SKM-1 treated with dmso at 0.1 percent for 144 hours (cell line): ENCODE measurements around the gene ZDHHC5.
"Not testable (repeated sequence)": the region's sequence is repeated elsewhere in the genome, so short reads cannot be mapped to it uniquely, and the experiment has no call there.

ENCODE experiments used
- DNase-seq: peaks from one replicate; lab custom pipeline; 2025; ENCODE audit not compliant: unreplicated experiment; lab: John Stamatoyannopoulos, UW

ZDHHC5 gene

GRCh38 chr11:57663975-57664374 lies 3.9 kb upstream of the ZDHHC5 start:
- DNase-seq: no peak

GRCh38 chr11:57667117-57667735 lies 688 bp upstream of the ZDHHC5 start:
- DNase-seq: peak; percentile 97

GRCh38 chr11:57668434-57668782 lies 494 bp downstream of the ZDHHC5 start:
- DNase-seq: peak; percentile 16

- no peak for DNase-seq
Measured at GRCh38 chr11:57674251-57674650, 6.3 kb downstream of the ZDHHC5 start.

- no peak for DNase-seq
Measured at GRCh38 chr11:57675176-57675941, 7.4 kb downstream of the ZDHHC5 start.

GRCh38 chr11:57679396-57679795 lies 11.5 kb downstream of the ZDHHC5 start:
- no peak for DNase-seq

GRCh38 chr11:57680552-57680874 lies 12.6 kb downstream of the ZDHHC5 start:
- DNase-seq: no peak

GRCh38 chr11:57681168-57681567 lies 13.3 kb downstream of the ZDHHC5 start:
- no peak for DNase-seq

GRCh38 chr11:57690474-57690873 lies 22.6 kb downstream of the ZDHHC5 start:
- not testable (repeated sequence) for DNase-seq

- DNase-seq: no peak
Measured at GRCh38 chr11:57698843-57699365, 31.0 kb downstream of the ZDHHC5 start.

- DNase-seq: no peak
Measured at GRCh38 chr11:57699813-57700212, 31.9 kb downstream of the ZDHHC5 start.

- DNase-seq: no peak
Measured at GRCh38 chr11:57700425-57700824, 32.5 kb downstream of the ZDHHC5 start.

GRCh38 chr11:57703341-57703740 lies 35.4 kb downstream of the ZDHHC5 start:
- DNase-seq: no peak

- DNase-seq: no peak
Measured at GRCh38 chr11:57704932-57705331, 37.0 kb downstream of the ZDHHC5 start.

- not testable (repeated sequence) for DNase-seq
Measured at GRCh38 chr11:57705432-57705831, 37.5 kb downstream of the ZDHHC5 start.

- no peak for DNase-seq
Measured at GRCh38 chr11:57709802-57710367, 42.0 kb downstream of the ZDHHC5 start.

GRCh38 chr11:57711414-57712255 lies 43.7 kb downstream of the ZDHHC5 start, which contains the start of gene MED19:
TSS of gene MED19 (minus strand) at chr11:57712215. CDS start at chr11:57712179, 36 bp downstream.
- DNase-seq: peak; percentile 79

GRCh38 chr11:57712256-57713150 lies 44.6 kb downstream of the ZDHHC5 start, which contains the start of gene TMX2:
TSS of gene TMX2 (plus strand) at chr11:57712593. CDS start at chr11:57712619, 26 bp downstream.
- peak; percentile 99 for DNase-seq

- DNase-seq: no peak
Measured at GRCh38 chr11:57713835-57714234, 45.9 kb downstream of the ZDHHC5 start.

GRCh38 chr11:57716726-57717125 lies 48.8 kb downstream of the ZDHHC5 start:
- DNase-seq: not testable (repeated sequence)
